SH-SY5Y (cell line): ENCODE measurements around the gene CHST11.

ENCODE experiments used
- GATA2 ChIP-seq: IDR thresholded peaks from 2 replicates; pipeline ENCODE4 v1.6.1; 2011; ENCODE audit warnings: mild to moderate bottlenecking, low read depth, low read length
- GATA3 ChIP-seq: IDR thresholded peaks from 2 replicates; pipeline ENCODE4 v1.6.1; 2011; ENCODE audit warnings: low read depth, mild to moderate bottlenecking, low read length, moderate library complexity

DNA sequence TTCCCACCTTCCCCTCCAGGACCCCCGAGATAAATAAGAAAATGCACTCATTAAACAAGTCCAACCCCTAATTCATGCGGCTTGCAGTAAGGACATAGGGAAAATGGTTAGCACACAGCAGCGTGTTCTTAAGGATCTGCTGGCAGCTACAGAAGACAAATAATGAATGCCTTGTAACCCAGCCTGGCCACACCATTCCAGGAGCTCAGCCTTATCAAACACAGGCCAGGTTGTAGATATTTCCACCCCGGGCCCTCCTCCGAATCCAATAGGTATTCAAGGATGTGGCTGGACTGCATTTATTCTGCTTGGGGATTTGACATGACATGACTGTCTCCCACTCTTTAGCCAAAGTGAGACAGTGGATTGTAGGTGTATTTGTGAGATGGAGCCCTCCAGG, 256.2 kb downstream of the CHST11 start:
- TF ChIP-seq GATA3 = no peak
- TF ChIP-seq GATA2 = no peak
